GM23338 (cell line): ENCODE data around the gene RCSD1. TPM values are rescaled to one million over a fixed set of nuclear protein-coding genes. Genes with fewer than 3 reads are reported as not detected.

Experiments used
- ATAC-seq: fragments of 200-7000 bp; cut with Tn5 transposase; 3 replicates; pipeline ENCODE4 v1.9.1; 2020
- DNase-seq: peaks from one replicate; pipeline ENCODE4 v3.0.0-alpha.2; 2015; ENCODE audit warnings: low spot score
- H2AFZ ChIP-seq: fragments of 200-600 bp; sonication (generic); 2 replicates; pipeline ENCODE4 v1.8.0; 2016; ENCODE audit warnings: antibody characterized with exemption, mild to moderate bottlenecking, moderate library complexity
- H3F3A ChIP-seq: fragments of 200-600 bp; sonication (generic); replicated peaks from 2 replicates; pipeline ENCODE4 v1.8.0; 2017; ENCODE audit warnings: antibody characterized with exemption, mixed run types, low read depth
- H3K27ac ChIP-seq: fragments of 200-600 bp; sonication (generic); 2 replicates; pipeline ENCODE4 v1.6.1; 2016; ENCODE audit warnings: low read depth
- H3K27me3 ChIP-seq: fragments of 200-600 bp; sonication (generic); 2 replicates; pipeline ENCODE4 v1.8.0; 2016; ENCODE audit warnings: mild to moderate bottlenecking, mixed run types, moderate library complexity; ENCODE audit not compliant: insufficient read depth
- H3K36me3 ChIP-seq: fragments of 200-600 bp; sonication (generic); 2 replicates; pipeline ENCODE4 v1.8.0; 2016; ENCODE audit warnings: mild to moderate bottlenecking; ENCODE audit not compliant: insufficient read depth
- H3K4me1 ChIP-seq: fragments of 200-600 bp; sonication (generic); 2 replicates; pipeline ENCODE4 v1.8.0; 2016; ENCODE audit warnings: mild to moderate bottlenecking, moderate library complexity; ENCODE audit not compliant: insufficient read depth
- H3K4me2 ChIP-seq: fragments of 200-600 bp; sonication (generic); 2 replicates; pipeline ENCODE4 v1.7.1; 2017; ENCODE audit warnings: mixed run types
- H3K4me3 ChIP-seq: fragments of 200-600 bp; sonication (generic); 2 replicates; pipeline ENCODE4 v1.6.1; 2016; ENCODE audit warnings: mixed run types
- H3K79me2 ChIP-seq: fragments of 200-600 bp; sonication (generic); replicated peaks from 2 replicates; pipeline ENCODE4 v1.8.0; 2017; ENCODE audit warnings: mild to moderate bottlenecking; ENCODE audit not compliant: insufficient read depth
- H3K9me2 ChIP-seq: fragments of 200-600 bp; sonication (generic); 2 replicates; pipeline ENCODE4 v1.8.0; 2017; ENCODE audit not compliant: insufficient read depth
- H4K20me1 ChIP-seq: fragments of 200-600 bp; sonication (generic); replicated peaks from 2 replicates; pipeline ENCODE4 v1.8.0; 2017; ENCODE audit warnings: mild to moderate bottlenecking; ENCODE audit not compliant: insufficient read depth
- H3K27ac Mint-ChIP-seq: 2 replicates; pipeline ENCODE4 v1.8.0; 2020; ENCODE audit warnings: inconsistent platforms, mild to moderate bottlenecking, moderate library complexity, mixed read lengths
- H3K27me3 Mint-ChIP-seq: 3 replicates; pipeline ENCODE4 v1.8.0; 2022; ENCODE audit warnings: low read depth, mild to moderate bottlenecking, moderate library complexity, mixed read lengths, inconsistent platforms; ENCODE audit not compliant: insufficient read depth, poor library complexity
- H3K36me3 Mint-ChIP-seq: 3 replicates; pipeline ENCODE4 v1.8.0; 2021; ENCODE audit warnings: low read depth, mild to moderate bottlenecking, inconsistent platforms, moderate library complexity, mixed read lengths
- H3K4me1 Mint-ChIP-seq: 3 replicates; pipeline ENCODE4 v1.8.0; 2020; ENCODE audit warnings: mild to moderate bottlenecking, inconsistent platforms, mixed read lengths
- H3K4me3 Mint-ChIP-seq: 3 replicates; pipeline ENCODE4 v1.8.0; 2021; ENCODE audit warnings: moderate library complexity, mild to moderate bottlenecking, inconsistent platforms, mixed read lengths
- H3K9me3 Mint-ChIP-seq: 3 replicates; pipeline ENCODE4 v1.8.0; 2020; ENCODE audit warnings: moderate library complexity, mild to moderate bottlenecking, inconsistent platforms, mixed read lengths
- CREB1 ChIP-seq: fragments of 250-450 bp; sonication (Bioruptor Pico); IDR thresholded peaks from 2 replicates; pipeline ENCODE4 v1.5.0; 2020; ENCODE audit warnings: low read depth, mild to moderate bottlenecking, moderate library complexity
- CTCF ChIP-seq, 2 experiments: fragments of 200-600 bp in 1 of 2; sonication (generic) in 1 of 2; conservative IDR thresholded peaks; 2 replicates each; pipeline versions ENCODE4 v1.5.1 to v1.6.1; 2016 to 2017; ENCODE audit warnings: antibody characterized with exemption in 2 of 2, low read depth in 2 of 2, mild to moderate bottlenecking in 2 of 2, moderate library complexity in 1 of 2
- EZH2 ChIP-seq: fragments of 200-600 bp; sonication (generic); IDR thresholded peaks from one replicate; pipeline ENCODE4 v1.8.0; 2017; ENCODE audit warnings: antibody characterized with exemption, mild to moderate bottlenecking, low read depth; ENCODE audit not compliant: unreplicated experiment
- EZH2phosphoT487 ChIP-seq: fragments of 200-600 bp; sonication (generic); IDR thresholded peaks from one replicate; pipeline ENCODE4 v1.8.1; 2018; ENCODE audit warnings: antibody characterized with exemption; ENCODE audit not compliant: unreplicated experiment
- JUNB ChIP-seq: IDR thresholded peaks from one replicate; pipeline ENCODE4 v1.6.1; 2016; ENCODE audit warnings: antibody characterized with exemption; ENCODE audit not compliant: unreplicated experiment
- POLR2AphosphoS5 ChIP-seq: IDR thresholded peaks from 2 replicates; pipeline ENCODE4 v1.6.1; 2016; ENCODE audit warnings: antibody characterized with exemption, low read depth
- ZNF331 ChIP-seq: fragments of 250-450 bp; sonication (Bioruptor Pico); IDR thresholded peaks from 2 replicates; pipeline ENCODE4 v1.5.0; 2020; ENCODE audit warnings: low read depth, mild to moderate bottlenecking, moderate library complexity
- ZNF462 ChIP-seq: fragments of 250-450 bp; sonication (Bioruptor Pico); IDR thresholded peaks from 2 replicates; pipeline ENCODE4 v1.5.0; 2020; ENCODE audit warnings: mild to moderate bottlenecking, moderate library complexity
- polyA plus RNA-seq: library from polyadenylated mRNA; unstranded; fragments of >200 nt; fragmentation: Nextera tagmentation; extraction: Ambion mirVana; gene quantifications from 2 replicates; pipeline ENCODE4 v1.2.1, GENCODE V29; 2016
- total RNA-seq: library from RNA; depleted of rRNA; stranded (reverse); fragments of >200 nt; shearing (Covaris generic); gene quantifications from 2 replicates; pipeline ENCODE4 v1.2.3, GENCODE V29; 2014
- TF ChIP-seq, protein P1 (sequence below): IDR thresholded peaks from one replicate; pipeline ENCODE4 v1.6.1; 2018; ENCODE audit warnings: antibody characterized with exemption; ENCODE audit not compliant: unreplicated experiment

Gene RCSD1
- total and polyA plus RNA-seq, 2 experiments from 2014 or later, result 0.18 to 0.73 TPM

- no peaks in the 10 kb centered on the region for H3K27me3 ChIP-seq
- Mint-ChIP-seq H3K27me3 (peaks cover 7% of the 10 kb centered on the region), H3K36me3 (no peaks in the 10 kb centered on the region; the same call in 2 of the 3 replicates), H3K27ac (no peak overlapping the region), H3K4me3 (no peak overlapping the region), H3K9me3 (no peaks in the 10 kb centered on the region; the same call in 2 of the 3 replicates), H3K4me1 (peaks cover 12% of the 10 kb centered on the region)
- H2AFZ ChIP-seq, result no peak overlapping the region
- H4K20me1 ChIP-seq, result no peaks in the 10 kb centered on the region
- DNase-seq (no peak), ATAC-seq (no peak)
- no peak overlapping the region for H3K4me2 ChIP-seq
- no peaks in the 10 kb centered on the region for H3K36me3 ChIP-seq
- H3K4me1 ChIP-seq, result no peaks in the 10 kb centered on the region
- TF ChIP-seq CTCF (conservative IDR thresholded peaks at IDR 0.05; ENCODE audit: low read depth in 2 of 2), result no peak
- no peak for TF ChIP-seq JUNB
- no peak for TF ChIP-seq CREB1 (CRISPR knock-in tag)
- H3K79me2 ChIP-seq, result no peaks in the 10 kb centered on the region
- no peaks in the 10 kb centered on the region; the same call in 1 of the 2 replicates for H3K9me2 ChIP-seq
- no peak overlapping the region for H3K4me3 ChIP-seq
- H3F3A ChIP-seq, result no peaks in the 10 kb centered on the region
- H3K27ac ChIP-seq, result no peak overlapping the region
Measured at GRCh38 chr1:167695147-167695546, 65.1 kb downstream of the RCSD1 start.

- Mint-ChIP-seq H3K27ac (no peak overlapping the region), H3K4me3 (no peak overlapping the region), H3K36me3 (no peaks in the 10 kb centered on the region; the same call in 2 of the 3 replicates), H3K27me3 (peaks cover 7% of the 10 kb centered on the region), H3K9me3 (no peaks in the 10 kb centered on the region; the same call in 2 of the 3 replicates), H3K4me1 (peaks cover 12% of the 10 kb centered on the region)
- no peak for ATAC-seq
- Histone ChIP-seq H3K79me2 (no peaks in the 10 kb centered on the region), H3F3A (no peaks in the 10 kb centered on the region), H3K9me2 (no peaks in the 10 kb centered on the region; the same call in 1 of the 2 replicates), H3K4me1 (no peaks in the 10 kb centered on the region), H4K20me1 (no peaks in the 10 kb centered on the region), H3K36me3 (no peaks in the 10 kb centered on the region), H3K4me2 (no peak overlapping the region), H3K27ac (no peak overlapping the region), H2AFZ (no peak overlapping the region), H3K27me3 (no peaks in the 10 kb centered on the region), H3K4me3 (no peak overlapping the region)
- no peak for DNase-seq
- TF ChIP-seq JUNB, result no peak
- no peak for TF ChIP-seq EZH2phosphoT487
- TF ChIP-seq, protein P1, sequence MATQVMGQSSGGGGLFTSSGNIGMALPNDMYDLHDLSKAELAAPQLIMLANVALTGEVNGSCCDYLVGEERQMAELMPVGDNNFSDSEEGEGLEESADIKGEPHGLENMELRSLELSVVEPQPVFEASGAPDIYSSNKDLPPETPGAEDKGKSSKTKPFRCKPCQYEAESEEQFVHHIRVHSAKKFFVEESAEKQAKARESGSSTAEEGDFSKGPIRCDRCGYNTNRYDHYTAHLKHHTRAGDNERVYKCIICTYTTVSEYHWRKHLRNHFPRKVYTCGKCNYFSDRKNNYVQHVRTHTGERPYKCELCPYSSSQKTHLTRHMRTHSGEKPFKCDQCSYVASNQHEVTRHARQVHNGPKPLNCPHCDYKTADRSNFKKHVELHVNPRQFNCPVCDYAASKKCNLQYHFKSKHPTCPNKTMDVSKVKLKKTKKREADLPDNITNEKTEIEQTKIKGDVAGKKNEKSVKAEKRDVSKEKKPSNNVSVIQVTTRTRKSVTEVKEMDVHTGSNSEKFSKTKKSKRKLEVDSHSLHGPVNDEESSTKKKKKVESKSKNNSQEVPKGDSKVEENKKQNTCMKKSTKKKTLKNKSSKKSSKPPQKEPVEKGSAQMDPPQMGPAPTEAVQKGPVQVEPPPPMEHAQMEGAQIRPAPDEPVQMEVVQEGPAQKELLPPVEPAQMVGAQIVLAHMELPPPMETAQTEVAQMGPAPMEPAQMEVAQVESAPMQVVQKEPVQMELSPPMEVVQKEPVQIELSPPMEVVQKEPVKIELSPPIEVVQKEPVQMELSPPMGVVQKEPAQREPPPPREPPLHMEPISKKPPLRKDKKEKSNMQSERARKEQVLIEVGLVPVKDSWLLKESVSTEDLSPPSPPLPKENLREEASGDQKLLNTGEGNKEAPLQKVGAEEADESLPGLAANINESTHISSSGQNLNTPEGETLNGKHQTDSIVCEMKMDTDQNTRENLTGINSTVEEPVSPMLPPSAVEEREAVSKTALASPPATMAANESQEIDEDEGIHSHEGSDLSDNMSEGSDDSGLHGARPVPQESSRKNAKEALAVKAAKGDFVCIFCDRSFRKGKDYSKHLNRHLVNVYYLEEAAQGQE, result no peak
- no peak for TF ChIP-seq ZNF462 (CRISPR knock-in tag)
- no peak for TF ChIP-seq POLR2AphosphoS5
- TF ChIP-seq ZNF331, result no peak
- no peak for TF ChIP-seq EZH2
Measured at GRCh38 chr1:167695756-167696561, 65.9 kb downstream of the RCSD1 start.
